ENCODE results near the gene C20orf141. TPM values are rescaled to one million over a fixed set of nuclear protein-coding genes. Genes with fewer than 3 reads are reported as not detected.
A peak's percentile ranks its signal among the peaks of the same experiment; 100 is the strongest.

The C20orf141 gene
- total RNA-seq, 6 donors from 2014 or later: not detected

DNA sequence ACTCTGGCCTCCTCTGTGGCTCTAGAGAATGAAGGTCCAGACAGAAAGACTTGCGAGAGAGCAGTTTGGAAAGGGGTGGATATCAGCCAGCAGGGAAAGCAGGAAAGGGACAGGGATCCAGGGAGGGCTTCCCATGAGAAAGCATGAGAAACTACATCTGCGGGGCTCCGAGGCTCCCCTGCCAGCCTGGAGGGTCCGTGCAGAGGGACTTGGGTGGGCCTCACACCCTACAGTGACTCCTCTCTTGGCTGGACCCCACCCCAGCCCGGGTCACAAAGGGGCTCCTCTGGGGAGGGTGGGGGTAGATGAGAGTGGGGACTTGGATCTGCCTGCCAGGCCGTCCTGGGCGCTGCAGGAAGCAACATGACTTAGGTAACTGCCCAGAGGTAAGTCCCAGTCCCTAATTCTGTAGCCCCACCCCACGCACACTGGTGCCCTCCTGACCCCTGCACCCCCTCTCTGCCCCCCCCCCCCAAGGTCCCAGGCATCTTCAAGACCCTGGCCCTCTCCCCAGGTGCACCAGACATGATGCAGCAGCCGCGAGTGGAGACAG lies 1.3 kb downstream of the C20orf141 start, which contains the start of gene TMEM239:
Gene TMEM239 (plus strand): TSS at position 335 of the 553 bp plus-strand sequence. CDS start 191 bp downstream, at position 526.
- H3K27me3 ChIP-seq: peaks cover 0 to 10% (median 8%) of the 10 kb centered on the region in 4 donors
- ATAC-seq (ENCODE audit: low FRiP score in 2 of 2) (no peak), DNase-seq (peak in 1 of 2 donors; percentile 52)
- TF ChIP-seq, protein P1, sequence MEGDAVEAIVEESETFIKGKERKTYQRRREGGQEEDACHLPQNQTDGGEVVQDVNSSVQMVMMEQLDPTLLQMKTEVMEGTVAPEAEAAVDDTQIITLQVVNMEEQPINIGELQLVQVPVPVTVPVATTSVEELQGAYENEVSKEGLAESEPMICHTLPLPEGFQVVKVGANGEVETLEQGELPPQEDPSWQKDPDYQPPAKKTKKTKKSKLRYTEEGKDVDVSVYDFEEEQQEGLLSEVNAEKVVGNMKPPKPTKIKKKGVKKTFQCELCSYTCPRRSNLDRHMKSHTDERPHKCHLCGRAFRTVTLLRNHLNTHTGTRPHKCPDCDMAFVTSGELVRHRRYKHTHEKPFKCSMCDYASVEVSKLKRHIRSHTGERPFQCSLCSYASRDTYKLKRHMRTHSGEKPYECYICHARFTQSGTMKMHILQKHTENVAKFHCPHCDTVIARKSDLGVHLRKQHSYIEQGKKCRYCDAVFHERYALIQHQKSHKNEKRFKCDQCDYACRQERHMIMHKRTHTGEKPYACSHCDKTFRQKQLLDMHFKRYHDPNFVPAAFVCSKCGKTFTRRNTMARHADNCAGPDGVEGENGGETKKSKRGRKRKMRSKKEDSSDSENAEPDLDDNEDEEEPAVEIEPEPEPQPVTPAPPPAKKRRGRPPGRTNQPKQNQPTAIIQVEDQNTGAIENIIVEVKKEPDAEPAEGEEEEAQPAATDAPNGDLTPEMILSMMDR (IDR thresholded peaks at IDR 0.05): no peak
- TF ChIP-seq POLR2AphosphoS5 (IDR thresholded peaks at IDR 0.05) (no peak), POLR2A (IDR thresholded peaks at IDR 0.05) (no peak), EP300 (IDR thresholded peaks at IDR 0.05) (no peak)
- WGBS, 2 donors: 82 to 89% methylated on average over 8 to 10 of the region's 10 CpGs
- peaks cover 0 to 10% (median 0%) of the 10 kb centered on the region in 4 donors for H3K4me1 ChIP-seq
- no peak within 1 kb of the TSS for H3K27ac ChIP-seq
- no peaks in the 10 kb centered on the region for H3K9me3 ChIP-seq
- no peaks in the 10 kb centered on the region for H3K36me3 ChIP-seq
- H3K4me3 ChIP-seq: no peak within 1 kb of the TSS

DNA sequence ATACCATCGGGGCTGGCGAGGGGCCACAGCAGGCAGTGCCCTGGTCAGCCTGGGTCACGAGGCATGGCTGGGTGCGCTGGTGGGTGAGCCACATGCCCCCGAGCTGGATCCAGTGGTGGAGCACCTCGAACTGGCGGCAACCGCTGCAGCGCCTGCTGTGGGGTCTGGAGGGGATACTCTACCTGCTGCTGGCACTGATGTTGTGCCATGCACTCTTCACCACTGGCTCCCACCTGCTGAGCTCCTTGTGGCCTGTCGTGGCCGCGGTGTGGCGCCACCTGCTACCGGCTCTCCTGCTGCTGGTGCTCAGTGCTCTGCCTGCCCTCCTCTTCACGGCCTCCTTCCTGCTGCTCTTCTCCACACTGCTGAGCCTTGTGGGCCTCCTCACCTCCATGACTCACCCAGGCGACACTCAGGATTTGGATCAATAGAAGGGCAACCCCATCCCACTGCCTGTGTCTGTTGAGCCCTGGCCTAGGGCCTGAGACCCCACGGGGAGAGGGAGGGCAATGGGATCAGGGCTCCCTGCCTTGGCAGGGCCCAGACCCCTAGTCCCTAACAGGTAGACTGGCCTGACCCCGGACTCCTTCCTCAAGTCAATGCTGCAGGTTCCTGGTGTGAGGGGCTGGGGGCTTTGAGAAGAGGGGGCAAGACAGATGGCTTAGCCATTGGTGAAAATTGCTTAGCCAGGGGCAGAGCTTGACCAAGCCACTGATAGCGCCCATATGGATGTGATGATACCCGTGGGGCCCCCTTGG lies 2.0 kb downstream of the C20orf141 start:
- ATAC-seq (ENCODE audit: low FRiP score in 2 of 2): no peak
- TF ChIP-seq, protein P1 (IDR thresholded peaks at IDR 0.05): no peak
- no peak for TF ChIP-seq EP300 (IDR thresholded peaks at IDR 0.05)
- no peak for TF ChIP-seq POLR2A (IDR thresholded peaks at IDR 0.05)
- no peak for TF ChIP-seq POLR2AphosphoS5 (IDR thresholded peaks at IDR 0.05)
- H3K4me1 ChIP-seq: peaks cover 0 to 16% (median 0%) of the 10 kb centered on the region in 4 donors
- H3K4me3 ChIP-seq: no peak overlapping the region
- peaks cover 2 to 16% (median 13%) of the 10 kb centered on the region in 4 donors for H3K27me3 ChIP-seq
- DNase-seq: peak in 1 of 2 donors; percentile 75
- H3K9me3 ChIP-seq: no peaks in the 10 kb centered on the region
- 69 to 86% methylated on average over 9 to 19 of the region's 20 CpGs for WGBS, 2 donors
- H3K27ac ChIP-seq: no peak overlapping the region
- no peaks in the 10 kb centered on the region for H3K36me3 ChIP-seq

DNA sequence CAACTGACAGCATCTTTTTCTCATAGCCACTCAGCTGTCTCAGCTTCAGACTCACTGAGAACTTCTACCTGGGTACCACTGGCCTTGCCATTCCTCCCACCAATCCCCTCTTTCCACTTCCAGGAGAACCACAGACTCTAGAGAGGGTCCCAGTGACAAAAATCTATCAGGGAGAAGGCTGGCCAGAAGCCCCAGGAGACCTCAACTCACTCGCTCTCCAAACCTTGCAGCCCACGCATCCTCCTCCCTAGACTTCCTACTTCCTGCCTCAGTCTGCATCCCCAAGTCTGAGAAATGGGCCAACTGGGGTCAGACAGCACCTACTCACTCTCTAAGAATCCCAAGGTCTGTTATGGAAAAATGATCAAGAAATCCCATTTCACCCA lies 2.5 kb downstream of the C20orf141 start:
- TF ChIP-seq POLR2AphosphoS5 (IDR thresholded peaks at IDR 0.05): no peak
- TF ChIP-seq POLR2A (IDR thresholded peaks at IDR 0.05): no peak
- TF ChIP-seq, protein P1 (IDR thresholded peaks at IDR 0.05): no peak
- no peak for TF ChIP-seq EP300 (IDR thresholded peaks at IDR 0.05)
- Histone ChIP-seq H3K27me3 (peaks cover 2 to 21% (median 13%) of the 10 kb centered on the region in 4 donors), H3K36me3 (no peaks in the 10 kb centered on the region), H3K4me1 (peaks cover 0 to 17% (median 0%) of the 10 kb centered on the region in 4 donors), H3K27ac (no peak overlapping the region), H3K4me3 (no peak overlapping the region), H3K9me3 (no peaks in the 10 kb centered on the region)
- DNase-seq (no peak), ATAC-seq (ENCODE audit: low FRiP score in 2 of 2) (no peak)
- 86 to 94% methylated on average over 2 of the region's 2 CpGs for WGBS, 2 donors

DNA sequence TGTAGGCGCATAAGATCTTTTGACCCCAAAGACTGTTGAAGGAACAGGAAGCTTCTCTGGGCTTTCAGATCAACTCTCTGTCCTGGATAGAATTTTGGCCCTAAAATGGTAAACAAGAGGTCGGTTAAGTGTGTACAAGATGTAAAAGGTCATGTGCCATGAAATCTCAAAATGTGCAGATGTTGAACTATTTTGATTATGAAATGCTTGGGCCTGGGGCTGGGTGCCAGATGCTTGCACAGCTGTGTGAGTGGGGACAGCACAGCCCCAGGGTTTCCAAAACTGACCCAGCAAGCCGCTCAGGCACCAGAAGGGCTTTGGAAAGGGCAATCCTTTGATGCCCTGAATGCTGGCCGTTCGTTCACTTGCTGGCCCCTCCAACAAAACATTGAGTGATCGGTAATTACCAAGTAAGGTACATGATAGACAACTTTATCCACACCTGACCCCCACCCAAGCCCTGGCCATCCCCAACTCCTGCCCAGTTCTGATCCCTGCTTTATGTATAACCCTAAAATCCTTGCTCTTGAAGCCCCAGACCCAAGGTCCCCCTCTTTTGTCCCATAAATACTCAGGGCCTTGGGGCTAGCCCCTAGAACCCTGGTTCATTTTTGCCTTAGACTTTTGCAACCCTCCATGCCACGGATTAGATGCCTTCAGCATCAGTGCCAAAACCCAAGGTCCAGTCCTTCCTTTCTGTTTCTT lies 3.3 kb downstream of the C20orf141 start:
- H3K36me3 ChIP-seq: no peaks in the 10 kb centered on the region

More for the DNA sequence above, 3.3 kb downstream of the C20orf141 start:
- peaks cover 0 to 17% (median 0%) of the 10 kb centered on the region in 4 donors for H3K4me1 ChIP-seq
- TF ChIP-seq POLR2A (IDR thresholded peaks at IDR 0.05): no peak
- TF ChIP-seq, protein P1 (IDR thresholded peaks at IDR 0.05): no peak
- no peak for TF ChIP-seq POLR2AphosphoS5 (IDR thresholded peaks at IDR 0.05)
- TF ChIP-seq EP300 (IDR thresholded peaks at IDR 0.05): no peak
- no peak overlapping the region for H3K27ac ChIP-seq
- no peaks in the 10 kb centered on the region for H3K9me3 ChIP-seq
- peaks cover 2 to 21% (median 13%) of the 10 kb centered on the region in 4 donors for H3K27me3 ChIP-seq
- no peak overlapping the region for H3K4me3 ChIP-seq
- ATAC-seq (ENCODE audit: low FRiP score in 2 of 2) (no peak), DNase-seq (no peak)
- WGBS, 2 donors: 82 to 83% methylated on average over 7 of the region's 7 CpGs
